GM12873 (cell line): Measurements from ENCODE around the gene DYNLT2.
A peak's percentile ranks its signal among the peaks of the same experiment; 100 is the strongest.

Source experiments
- TF ChIP-seq, protein P1 (sequence below): IDR thresholded peaks from 2 replicates; pipeline ENCODE4 v1.5.1; 2012; ENCODE audit warnings: low read depth, mild to moderate bottlenecking, moderate library complexity, low read length, control low read depth; ENCODE audit not compliant: insufficient read depth; ENCODE audit errors: missing control alignments

Gene DYNLT2

DNA sequence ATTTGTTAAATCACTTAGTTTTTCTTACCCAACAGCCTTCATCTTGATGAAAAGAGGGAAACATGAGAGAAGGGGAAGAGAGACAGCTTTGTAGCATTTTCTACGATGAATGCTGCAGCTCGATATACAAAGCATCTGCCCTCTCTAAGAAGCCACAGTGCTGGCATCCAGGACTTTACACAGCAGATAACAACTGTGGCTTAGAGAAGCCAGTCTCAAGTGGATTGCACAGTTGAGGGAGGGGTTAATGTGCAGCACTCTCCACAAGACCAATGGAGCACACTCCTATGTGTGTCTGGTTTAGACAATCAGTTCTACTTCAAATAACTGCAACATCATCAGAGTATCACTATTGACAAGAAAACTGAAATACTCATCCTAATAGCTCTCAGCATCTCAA, 43.6 kb downstream of the DYNLT2 start:
- TF ChIP-seq, protein P1, sequence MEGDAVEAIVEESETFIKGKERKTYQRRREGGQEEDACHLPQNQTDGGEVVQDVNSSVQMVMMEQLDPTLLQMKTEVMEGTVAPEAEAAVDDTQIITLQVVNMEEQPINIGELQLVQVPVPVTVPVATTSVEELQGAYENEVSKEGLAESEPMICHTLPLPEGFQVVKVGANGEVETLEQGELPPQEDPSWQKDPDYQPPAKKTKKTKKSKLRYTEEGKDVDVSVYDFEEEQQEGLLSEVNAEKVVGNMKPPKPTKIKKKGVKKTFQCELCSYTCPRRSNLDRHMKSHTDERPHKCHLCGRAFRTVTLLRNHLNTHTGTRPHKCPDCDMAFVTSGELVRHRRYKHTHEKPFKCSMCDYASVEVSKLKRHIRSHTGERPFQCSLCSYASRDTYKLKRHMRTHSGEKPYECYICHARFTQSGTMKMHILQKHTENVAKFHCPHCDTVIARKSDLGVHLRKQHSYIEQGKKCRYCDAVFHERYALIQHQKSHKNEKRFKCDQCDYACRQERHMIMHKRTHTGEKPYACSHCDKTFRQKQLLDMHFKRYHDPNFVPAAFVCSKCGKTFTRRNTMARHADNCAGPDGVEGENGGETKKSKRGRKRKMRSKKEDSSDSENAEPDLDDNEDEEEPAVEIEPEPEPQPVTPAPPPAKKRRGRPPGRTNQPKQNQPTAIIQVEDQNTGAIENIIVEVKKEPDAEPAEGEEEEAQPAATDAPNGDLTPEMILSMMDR = no peak

DNA sequence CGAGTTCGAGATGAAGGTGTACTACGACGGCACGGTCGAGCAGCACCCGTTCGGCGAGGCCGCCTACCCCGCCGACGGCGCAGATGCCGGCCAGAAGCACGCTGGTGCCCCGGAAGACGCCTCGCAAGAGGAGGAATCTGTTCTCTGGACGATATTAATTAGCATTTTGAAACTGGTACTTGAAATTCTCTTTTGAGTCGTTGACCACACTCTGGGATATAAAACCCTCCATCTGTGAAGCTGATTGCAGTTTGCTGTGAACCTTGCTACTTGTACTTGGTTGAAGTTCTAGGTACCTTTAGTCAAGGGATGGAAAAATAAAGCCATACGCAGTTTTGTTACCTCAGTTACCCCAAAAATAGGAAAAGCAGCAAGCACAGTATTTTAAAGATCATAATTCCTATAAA, 48.5 kb downstream of the DYNLT2 start:
- TF ChIP-seq, protein P1 = no peak

DNA sequence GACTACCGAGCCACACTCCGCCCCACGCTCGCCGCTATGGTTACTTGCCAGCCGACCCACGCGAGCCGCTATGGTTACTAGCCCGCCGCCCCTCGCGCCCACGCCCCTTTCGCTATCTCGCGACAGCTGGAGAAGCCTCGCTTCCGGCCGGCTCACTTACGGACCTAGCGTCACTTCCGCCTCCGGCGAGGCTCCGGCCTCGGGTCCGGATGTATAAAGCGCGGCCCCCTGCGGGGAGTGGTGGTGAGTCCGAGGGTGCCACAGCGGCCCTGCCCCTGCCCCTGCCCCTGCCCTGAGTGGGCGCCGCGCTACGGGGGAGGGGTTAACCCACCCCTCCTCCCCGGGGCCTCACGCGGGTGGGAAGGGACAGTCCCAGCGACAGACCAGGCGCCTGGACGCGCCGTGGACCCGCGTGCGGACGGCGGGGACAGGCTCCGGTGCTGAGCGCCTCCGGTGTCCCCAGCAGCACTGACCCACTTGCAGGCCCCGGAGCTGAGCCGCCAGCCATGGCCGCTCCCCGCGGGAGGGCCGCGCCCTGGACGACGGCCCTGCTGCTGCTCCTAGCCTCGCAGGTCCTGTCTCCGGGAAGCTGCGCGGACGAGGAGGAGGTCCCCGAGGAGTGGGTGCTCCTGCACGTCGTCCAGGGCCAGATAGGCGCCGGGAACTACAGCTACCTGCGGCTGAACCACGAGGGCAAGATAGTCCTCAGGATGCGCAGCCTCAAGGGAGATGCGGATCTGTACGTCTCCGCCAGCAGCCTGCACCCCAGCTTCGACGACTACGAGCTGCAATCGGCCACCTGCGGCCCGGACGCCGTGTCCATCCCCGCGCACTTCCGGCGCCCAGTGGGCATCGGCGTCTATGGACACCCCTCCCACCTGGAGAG, 49.2 kb downstream of the DYNLT2 start, which contains the start of the genes C6orf120 and WDR27:
C6orf120 (plus strand) TSS at position 173 of the 886 bp plus-strand sequence; CDS start at position 507, 334 bp downstream.
WDR27 (minus strand) TSS at position 76 of the 886 bp plus-strand sequence. CDS start 13,024 bp downstream, outside the sequence.
- TF ChIP-seq, protein P1 = no peak

DNA sequence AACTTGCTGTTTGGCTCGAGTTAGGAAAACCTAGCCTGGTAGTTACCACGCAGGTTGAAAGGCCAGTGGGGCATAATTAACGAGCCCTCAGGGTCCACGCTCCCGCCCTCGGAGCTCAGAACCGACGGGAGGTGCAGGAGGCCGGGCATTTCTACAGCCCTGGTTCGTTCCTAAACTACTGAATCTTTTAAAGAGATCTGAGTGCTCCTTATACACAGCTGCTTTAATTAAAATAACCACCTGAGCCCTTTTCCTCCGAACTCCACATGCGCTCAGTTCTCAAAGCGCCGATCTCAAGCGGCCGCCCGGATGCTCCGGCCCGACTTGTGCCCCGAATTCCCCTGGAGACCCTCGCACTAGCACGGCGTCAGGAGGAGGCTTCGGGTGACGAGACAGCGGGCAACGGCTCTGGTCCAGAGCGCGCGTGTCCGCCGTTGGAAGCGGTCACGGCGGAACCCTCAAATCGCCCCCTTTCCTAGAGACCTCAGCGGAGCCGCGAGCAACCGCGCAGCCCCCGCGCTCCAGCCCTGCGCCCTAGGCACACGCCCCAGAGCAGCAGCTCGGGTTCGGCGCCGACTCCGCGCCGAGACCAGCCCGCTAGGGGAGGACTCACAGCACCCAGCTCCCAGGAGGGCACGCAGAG, 49.9 kb downstream of the DYNLT2 start:
- TF ChIP-seq, protein P1 = no peak

DNA sequence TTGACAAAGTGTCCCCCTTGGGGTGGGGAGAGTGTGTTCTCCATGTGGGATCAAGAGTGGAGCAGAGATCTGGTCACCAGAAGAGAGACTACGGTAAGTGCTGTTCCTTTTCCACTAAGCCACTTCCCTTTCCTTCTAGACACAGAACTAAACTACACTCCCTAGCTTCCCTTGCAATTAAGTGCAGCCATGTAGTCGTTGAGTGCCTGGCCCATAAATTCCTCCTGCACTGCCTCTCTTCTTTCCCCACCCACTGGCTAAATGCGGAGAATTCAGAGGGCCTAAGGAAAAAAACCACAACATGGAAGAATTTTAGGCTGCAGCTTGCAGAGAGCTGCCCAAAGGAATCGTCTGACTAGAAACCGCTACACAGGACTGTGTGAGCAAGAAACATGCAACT, 51.1 kb downstream of the DYNLT2 start:
- TF ChIP-seq, protein P1 = no peak

DNA sequence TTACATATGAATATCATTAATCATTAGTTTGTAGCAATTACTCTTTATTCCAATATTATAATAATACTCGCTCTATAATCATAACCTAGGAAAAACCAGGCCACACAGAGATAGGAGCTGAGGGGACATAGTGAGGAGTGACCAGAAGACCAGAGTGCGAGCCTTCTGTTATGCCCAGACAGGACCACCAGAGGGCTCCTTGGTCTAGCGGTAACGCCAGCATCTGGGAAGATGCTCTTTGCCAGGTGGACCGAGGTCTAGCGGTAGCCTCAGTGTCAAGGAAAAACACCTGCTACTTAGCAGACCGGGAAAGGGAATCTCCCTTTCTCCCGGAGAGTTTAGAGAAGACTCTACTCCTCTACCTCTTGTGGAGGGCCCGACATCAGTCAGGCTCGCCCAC, 54.3 kb downstream of the DYNLT2 start:
- TF ChIP-seq, protein P1 = peak; percentile 44

DNA sequence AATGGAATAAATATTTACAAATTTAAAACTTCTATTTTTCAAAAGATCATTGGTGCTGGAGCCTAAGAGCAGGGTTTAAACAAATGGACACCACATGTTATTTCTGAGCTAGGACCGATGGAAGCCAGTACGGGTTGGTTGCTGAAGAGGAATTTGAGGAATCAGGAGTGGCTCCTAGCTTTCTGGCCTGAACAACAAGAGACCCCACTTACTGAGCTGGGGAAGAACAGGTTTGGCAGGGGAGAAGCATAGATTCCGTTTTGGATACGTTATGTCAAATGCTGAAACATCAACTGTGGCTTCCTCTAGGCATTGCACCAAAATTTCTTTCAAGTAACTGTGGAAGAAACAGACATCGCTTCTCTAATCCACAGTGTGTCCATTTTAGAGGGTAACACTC, 56.2 kb downstream of the DYNLT2 start:
- TF ChIP-seq, protein P1 = no peak
